ENCODE results near the gene AFAP1.

AFAP1 gene

DNA sequence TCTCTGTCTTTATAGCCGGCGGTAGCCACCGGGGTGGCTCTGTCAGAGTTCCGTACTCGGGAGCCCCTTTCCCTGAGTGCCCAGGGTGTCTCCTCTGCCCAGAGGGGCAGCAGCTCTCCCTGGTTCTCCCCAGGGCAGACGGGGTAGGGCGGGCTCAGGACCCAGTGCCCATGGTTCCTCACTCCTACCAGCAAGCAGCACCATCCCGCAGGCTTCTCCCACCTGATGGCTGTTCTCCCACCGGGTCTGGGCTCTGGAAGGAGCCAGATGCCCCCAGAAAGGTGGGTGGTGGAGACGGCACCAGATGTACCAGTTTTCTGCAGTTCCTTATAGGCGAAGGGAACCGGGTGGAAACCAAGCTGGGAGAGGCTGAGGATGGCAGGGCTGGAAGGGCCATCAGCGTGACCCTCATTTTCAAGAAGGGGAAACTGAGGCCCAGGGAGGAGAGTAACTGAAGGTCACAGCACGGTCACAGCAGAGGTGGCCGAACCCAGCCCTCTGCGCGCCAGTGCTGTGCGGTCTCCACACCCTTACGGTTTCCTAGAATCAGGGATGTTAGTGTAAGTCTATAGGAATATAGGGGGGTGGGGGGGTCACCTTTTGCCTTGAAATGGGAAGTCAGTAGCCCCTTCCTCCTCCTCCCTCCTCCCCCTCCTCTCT lies 198.7 kb downstream of the AFAP1 start:
- no peak for DNase-seq (ENCODE audit: low read depth in 2 of 2, low spot score in 1 of 2)

DNA sequence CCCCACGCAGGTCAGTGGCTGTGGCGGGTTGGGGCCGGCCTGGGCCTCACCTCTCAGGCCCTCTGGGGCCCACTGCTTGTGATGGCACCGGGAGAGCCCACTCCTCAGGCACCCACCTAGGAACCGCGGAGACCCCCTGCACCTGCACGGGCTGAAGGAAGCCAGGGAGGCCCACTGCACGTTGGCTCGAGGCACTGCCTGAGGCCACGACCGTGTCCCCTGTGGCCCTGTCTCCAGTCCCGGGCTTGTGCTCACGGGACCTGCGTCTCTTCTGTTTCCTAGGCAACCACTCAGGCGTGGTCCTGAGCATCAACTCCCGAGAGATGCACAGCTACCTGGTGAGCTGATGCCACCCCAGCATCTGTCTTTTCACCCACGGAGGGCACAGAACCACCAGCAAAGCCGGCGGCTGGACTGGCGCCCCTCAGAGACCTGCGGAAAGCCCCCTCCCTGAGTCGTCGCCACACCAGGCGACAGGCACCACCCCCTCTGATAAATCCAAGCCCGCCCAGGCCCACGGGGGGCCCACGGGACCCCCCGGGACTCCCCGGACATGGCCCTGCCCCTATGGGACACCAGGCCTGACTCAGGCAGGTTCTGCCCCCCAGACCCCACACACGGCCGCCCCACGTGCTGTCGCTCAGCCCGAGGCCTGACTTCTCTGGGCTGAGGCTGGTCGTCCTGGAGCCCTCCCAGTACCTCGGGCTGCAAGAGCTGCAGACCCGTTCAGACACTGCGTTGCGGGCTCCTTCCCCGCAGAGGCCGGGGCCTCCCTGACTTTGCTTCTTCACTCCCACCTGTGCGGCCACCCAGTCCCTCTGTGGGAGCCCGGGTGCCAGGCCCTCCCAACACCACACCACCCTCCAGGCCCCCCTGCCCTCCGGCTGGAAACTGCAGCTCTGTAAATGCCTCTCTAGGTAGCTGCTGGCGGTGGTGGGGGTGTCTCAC lies 199.5 kb downstream of the AFAP1 start:
- DNase-seq (ENCODE audit: low read depth in 2 of 2, low spot score in 1 of 2): no peak

DNA sequence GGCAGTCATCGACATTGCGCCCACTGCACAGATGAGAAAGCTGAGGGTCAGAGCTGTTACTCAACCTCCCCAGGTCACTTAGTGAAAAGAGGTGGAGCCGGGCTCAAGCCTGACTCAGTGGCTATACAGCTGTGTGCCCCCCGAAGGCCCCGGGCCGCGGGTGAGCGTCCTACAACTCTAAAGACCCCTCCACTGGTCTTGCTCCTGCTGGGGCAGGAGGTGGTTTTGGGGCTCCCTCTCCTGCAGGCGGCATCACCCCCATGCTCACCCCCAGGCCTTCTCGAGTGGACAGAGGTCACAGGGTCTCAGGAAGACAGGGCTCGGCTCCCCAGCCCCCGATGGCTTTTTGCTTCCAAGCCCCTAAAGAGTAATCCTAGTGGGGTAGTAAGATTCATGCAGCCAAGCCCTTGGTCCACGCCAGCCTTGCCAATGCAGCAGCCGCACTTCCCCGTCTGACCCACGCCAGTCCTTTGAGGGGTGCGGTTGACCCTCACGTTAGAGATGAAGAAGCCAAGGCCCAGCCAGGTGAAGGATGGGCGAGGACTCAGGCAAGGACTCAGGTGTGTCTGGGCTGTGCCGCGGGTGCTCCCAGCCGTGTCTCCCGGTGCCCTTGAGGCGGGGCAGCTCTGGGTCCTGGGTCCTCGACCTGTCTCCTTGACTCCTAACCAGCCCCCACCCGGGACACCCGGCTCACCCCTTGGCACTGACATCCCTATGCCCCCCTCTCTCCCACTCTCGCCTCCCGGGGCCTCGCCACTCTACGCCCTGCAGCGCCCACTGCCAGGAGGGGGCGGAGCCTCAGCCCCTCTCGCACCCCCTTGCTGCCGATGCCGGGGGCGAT lies 200.4 kb downstream of the AFAP1 start:
- no peak for DNase-seq (ENCODE audit: low read depth in 2 of 2, low spot score in 1 of 2)

DNA sequence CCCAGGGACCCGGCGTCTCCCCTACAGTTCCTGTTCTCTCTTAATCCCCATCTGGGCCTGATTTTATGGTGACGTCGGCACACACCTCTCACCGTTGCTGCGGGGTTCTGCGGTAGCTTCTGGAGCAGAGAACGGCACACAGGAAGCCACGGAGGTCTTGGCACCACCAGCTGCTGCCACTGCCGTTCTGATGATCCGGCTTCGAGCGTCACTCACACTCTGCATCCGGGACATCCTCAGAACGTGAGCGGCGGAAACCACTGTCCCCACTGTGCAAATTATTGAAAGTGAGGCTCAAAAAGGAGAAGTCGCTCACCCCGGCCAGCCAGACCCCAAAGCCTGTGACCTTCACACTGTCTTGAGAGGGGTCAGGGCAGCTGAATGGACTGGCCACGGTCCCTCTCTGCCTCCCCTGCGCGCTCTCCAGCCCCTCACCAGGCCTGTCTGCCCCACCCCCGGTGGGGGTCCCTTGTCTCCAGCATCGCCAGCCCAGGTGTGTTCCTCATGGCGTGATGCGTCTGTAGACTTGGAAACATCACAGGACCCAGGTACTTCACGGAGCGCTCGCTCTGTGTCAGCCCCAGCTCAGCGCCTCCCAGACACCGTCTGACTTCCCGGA lies 201.1 kb downstream of the AFAP1 start:
- DNase-seq (ENCODE audit: low read depth in 2 of 2, low spot score in 1 of 2): no peak

DNA sequence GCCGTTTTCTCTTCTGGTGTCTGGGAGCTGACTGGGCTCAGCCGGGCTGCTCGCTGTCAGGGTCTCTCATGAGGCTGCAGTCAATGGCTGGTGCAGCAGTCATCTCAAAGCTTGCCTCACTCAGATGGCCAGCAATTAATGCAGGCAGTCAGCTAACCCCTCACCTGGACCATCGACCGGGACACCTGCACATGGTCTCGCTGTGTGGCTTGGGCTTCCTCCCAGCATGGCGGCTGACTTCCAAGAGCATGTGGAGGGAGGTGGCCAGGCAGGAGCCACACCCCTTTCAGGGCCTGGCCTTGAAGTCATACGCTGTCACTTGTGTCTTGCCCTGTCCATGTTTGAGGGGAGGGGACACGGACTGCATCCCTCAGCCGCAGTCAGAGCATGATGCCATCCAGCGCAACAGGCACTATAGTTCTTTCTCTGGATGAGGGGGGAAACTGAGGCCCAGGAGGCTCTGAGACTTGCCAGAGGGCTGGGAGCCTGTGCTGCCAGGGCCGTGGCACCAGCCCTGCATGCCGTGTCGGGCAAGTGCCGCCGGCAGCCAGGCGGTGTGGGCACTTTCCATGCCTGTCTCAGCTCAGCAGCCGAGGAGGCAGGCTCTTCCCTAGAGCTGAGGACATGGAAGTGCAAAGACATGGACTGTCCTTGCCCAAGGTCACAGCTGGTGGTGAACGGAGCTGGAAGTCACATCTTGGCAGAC lies 201.8 kb downstream of the AFAP1 start:
- no peak for DNase-seq (ENCODE audit: low read depth in 2 of 2, low spot score in 1 of 2)

DNA sequence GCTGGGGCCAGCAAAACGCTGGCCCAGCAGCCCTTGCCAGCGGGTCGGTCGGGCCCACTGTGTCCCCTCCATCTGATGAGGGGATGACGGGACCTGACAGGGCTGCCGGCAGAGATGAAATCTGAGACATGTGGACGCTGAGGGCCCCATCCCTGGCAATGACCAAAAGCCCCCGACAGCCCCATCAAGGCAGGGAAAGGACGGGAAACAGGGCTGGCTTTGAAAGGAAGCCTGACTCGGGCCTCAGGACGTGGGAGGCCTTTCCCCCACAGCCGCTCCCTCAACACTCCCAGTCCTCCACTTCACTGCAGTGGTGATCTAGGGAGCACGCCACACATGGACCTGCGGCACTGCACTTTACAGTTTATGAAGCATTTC lies 202.4 kb downstream of the AFAP1 start:
- DNase-seq (ENCODE audit: low read depth in 2 of 2, low spot score in 1 of 2): no peak

DNA sequence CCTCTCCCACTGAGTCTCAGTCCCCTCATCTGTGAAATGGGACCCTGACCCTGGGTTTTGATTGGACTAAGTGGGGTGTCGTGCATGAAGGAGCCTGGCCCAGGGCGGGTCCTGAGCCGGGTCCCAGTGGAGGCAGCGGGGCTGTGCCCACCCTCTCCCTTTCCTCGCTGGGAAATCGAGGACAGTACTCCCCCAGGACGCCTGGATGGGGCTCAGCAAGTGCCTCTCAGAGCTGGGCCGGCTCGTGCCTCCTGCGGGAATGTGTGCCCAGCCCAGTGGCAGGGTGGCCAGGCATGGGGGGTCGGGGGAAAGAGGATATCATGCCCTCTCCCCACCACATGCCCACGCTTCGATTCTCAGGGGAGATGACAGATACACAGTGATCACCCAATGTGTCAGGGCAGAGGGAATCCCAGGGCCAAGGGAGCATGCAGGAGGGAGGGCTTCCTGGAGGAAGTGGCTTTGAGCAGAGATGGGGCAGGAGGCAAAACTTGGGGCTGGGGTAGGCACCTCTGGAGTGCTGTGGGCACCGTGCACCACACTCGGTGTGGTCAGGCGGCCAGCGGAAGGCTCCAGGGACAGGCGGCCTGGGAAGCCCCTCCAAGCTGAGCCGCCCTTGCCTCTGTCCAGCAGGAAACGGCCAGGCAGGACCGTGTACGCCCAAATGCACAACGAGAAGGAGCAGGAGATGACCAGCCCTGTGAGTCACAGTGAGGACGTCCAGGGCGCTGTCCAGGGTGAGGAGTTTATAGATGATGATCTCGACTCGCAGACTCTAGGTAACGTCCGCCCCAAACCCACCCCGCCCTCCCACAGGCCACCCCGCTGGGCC lies 203.0 kb downstream of the AFAP1 start:
- no peak for DNase-seq (ENCODE audit: low read depth in 2 of 2, low spot score in 1 of 2)

DNA sequence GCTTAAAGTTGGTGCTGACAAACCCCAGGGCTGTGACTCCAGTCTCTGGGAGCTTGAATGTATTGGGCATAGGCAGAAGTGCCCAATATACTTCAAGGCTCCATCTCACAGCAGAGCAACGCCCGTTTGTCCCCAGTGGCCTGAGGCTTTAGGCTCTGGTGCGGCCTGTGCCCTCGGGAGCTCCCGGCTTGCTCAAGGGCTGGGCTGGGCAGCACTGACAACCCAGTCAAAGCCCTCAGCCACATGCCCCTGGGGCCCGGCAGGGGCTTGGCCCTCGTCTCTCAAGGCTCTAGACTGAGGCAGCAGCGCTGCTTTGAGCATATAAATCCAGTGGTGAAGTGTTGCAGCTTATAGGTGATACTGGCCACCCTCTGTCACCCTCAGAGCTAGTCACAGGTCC lies 203.7 kb downstream of the AFAP1 start:
- DNase-seq (ENCODE audit: low read depth in 2 of 2, low spot score in 1 of 2): no peak

DNA sequence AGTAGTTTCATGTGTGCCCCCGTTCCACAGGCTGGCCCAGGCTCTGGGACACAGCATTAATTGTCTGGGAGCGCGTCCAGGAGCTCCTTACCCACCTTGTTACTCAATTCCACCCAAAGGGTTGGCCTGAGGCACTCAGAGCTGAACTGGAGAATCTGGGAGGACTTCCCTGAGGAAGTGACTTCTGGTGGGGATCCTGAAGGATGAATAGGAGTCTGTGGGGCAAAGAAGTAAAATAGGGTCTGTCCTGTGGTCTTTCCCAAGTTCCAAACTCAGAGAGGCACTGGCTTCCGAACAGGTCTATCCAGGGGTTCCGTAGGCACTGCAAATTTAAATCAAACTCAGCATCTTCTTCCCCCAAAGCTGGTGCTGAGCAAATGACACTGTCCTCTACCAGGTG lies 204.3 kb downstream of the AFAP1 start:
- no peak for DNase-seq (ENCODE audit: low read depth in 2 of 2, low spot score in 1 of 2)

DNA sequence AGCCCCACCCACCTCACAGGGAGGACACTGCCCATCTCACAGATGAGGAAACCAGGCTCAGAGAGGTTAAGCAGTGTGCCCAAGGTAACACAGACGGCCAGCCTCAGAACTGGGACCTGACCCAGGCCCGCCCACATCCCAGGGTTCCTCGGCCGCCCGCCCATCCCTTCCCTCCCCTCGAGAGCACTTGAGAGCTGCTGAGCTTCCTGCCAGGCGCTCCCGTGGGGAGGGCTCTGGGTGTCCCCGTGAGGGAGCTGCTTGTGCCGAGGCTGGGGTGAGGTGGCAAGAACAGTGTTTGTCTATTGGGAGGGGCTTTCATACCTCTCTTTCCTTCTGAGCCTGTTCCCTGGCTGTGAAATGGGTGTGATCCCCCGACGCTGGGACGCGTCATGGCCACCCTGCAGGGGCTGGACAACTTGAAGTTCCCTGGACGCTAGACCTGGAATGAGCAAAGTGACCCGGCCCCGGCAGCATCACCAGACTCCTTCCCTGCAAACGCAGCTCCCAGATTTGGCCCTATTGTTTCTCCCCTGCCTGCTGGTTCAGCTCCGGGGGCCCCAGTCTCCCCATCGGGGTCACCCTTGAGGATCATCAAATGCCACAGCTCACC lies 204.9 kb downstream of the AFAP1 start:
- no peak for DNase-seq (ENCODE audit: low read depth in 2 of 2, low spot score in 1 of 2)

DNA sequence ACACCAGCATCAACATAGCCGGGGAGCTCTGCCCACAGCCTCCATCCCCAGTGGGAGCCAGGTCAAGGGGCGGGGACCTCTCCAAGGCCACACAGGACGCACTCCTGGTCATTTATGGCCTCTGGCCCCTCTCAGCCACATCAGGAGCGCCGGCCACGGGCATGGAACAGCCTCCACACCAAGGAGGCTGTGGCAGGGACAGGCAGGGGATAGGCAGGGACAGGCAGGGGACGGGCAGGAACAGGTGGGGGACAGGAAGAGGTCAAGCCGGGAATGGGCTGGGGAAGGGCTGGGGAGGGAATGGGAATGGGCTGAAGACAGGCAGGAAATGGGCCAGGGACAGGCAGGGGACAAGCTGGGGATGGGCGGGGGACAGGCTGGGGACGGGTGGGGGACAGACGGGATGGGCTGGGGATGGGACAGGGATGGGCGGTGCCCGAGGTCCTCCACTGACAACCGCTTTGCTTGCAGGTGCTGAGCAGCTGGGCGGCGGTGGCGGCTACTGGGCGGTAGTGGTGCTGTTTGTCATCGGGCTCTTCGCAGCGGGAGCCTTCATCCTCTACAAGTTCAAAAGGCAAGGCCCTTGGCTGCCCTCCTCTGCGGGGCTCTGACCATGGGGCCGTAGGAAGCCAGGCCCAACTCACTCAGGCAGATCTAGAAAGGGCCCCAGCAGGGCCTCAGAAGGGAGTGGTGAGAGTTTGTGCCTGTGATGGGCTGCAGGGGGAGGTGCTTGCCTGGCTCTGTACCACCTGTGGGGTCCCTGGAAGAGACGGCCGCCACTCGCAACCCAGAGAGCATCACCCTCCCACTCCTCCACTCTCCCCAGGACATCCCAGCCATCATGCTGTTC lies 205.6 kb downstream of the AFAP1 start:
- DNase-seq (ENCODE audit: low read depth in 2 of 2, low spot score in 1 of 2): no peak

DNA sequence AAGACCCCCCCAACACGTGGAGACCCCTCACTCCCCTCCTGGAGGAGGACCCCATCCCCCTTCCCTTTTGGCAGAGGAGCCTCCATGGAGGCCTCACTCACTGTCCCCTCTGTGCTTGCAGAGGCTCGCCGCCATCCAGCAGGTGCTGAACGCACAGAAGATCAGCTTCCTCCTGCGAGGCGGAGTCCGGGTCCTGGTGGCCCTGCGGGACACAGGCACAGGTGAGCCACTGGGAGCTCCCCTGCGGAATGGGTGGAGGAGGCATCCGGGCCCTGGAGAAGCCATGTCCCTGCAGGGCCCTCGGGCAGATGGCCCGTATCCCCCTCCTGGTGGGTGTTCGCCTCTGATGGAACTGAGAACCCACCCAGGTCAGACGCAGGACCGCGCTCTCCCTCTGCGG lies 206.5 kb downstream of the AFAP1 start:
- no peak for DNase-seq (ENCODE audit: low read depth in 2 of 2, low spot score in 1 of 2)

DNA sequence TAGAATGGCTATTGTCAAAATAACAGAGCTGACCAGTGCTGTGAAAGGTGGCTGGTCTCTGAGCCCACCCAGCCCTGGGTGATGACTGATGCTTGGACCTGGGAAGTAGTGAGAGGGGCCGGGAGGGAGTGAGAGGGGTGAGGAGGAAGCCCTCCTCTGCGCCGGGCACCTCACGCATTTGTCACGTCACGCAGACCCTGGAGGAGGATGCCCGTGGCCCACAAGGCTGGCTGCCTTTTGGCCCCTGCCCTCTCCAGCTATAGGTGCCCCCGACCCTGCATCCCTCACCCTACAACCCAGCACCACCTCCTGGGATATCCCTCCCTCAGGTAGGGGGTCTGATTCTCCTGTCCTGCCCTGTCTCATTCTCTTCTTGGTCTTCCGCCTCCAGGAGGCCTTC lies 207.4 kb downstream of the AFAP1 start:
- no peak for DNase-seq (ENCODE audit: low read depth in 2 of 2, low spot score in 1 of 2)

DNA sequence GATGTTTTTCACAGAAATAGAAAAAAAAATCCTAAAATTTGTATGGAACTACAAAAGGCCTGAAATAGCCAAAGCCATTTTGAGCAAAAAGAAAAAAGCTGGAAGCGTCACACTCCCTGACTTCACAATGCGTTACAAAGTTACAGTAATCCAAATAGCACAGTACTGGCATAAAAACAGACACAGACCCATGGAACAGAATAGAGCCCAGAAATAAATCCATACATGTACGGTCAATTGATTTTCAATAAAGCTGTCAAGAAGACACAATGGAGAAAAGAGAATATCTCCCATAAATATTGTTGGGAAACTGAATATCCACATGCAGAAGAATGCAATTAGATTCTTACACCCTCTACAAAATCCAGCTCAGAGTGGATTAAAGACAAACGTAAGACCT lies 208.2 kb downstream of the AFAP1 start:
- no peak for DNase-seq (ENCODE audit: low read depth in 2 of 2, low spot score in 1 of 2)

DNA sequence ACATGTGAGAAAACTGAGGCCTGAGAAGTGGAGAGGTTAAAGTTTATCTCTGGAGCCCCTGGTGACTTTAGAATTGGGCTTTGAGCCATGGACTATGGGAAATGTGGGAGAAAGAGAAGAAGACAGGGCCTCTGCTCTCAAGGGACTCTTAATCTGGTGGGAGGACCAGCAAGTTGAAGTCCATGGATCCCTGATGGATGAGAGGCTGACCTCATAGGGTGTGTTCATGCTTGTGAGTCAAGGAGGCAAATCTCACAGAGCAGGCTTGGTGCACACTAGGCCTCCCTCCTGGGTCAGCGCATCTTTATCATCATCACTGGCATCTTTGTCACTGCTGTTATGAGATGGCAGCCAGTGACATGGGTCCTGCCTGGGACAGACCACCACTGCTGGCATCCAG lies 211.9 kb downstream of the AFAP1 start:
- DNase-seq (ENCODE audit: low read depth in 2 of 2, low spot score in 1 of 2): no peak

DNA sequence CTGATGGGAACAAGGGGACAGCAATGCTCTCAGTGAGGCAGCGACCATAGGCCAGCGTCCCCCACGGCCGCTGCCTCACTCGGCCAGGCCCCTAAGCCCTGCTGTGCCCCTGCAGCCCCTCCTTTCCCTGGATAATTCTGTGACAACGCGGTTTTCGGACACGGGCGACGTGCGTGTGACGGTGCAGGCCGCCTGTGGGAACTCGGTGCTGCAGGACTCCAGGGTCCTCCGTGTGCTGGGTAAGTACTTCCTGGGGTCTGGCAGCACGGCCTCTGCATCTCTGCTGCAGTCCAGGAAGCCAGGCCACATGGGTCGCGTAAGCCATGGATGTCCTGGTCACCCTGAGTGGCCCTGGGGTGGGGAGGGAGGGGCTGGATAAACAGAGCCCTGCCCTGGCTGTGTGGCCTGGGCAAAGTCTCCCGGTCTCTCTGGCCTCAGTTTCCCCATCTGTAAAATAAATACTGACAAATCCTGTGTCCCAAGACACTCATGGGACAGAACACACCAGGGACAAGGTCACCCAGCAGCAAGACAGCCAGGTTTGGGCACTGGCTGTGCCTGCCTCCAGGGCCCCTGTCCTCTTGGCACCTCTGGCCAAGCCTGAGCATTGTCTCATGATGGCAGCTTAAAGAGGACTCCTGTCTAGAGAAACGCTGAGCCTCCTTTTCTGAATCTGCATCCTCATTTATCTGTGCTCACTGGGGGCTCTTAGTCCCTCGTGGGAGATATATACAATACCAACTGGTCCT lies 212.8 kb downstream of the AFAP1 start:
- no peak for DNase-seq (ENCODE audit: low read depth in 2 of 2, low spot score in 1 of 2)

DNA sequence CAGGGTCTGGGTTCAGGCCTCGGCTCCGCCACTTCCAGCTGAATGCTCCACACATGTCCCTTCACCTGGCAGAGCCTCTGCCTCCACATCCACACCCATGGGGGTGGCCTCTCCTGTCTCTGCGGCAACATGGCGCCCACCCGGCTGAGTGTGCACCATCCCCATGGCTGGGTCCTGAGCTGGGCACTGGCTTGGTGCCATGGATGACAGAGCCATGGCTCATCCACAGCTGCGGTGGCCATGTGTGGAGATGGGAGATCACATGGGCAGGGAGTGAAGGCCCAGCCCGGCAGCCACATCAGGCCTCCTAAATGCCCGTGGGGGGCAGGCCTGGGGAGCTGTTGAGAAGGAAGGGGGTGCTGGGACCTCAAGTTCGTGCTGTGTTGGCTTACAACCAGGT lies 213.7 kb downstream of the AFAP1 start:
- no peak for DNase-seq (ENCODE audit: low read depth in 2 of 2, low spot score in 1 of 2)

DNA sequence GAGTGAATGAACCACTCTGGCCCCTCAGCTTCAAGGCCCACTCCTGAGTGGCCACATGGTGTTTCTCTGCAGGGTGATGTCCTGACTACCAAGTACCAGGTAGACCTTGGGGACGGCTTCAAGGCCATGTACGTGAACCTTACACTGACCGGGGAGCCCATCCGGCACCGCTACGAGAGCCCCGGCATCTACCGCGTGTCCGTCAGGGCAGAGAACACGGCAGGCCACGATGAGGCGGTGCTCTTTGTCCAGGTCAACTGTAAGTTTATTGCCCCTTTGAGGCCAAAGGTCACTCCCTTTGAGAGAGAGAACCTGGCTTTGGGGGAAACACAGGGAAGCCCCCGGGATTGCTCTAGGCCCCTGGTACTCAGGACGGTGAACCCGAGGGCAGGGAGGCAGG lies 216.0 kb downstream of the AFAP1 start:
- no peak for DNase-seq (ENCODE audit: low read depth in 2 of 2, low spot score in 1 of 2)
